DOHH2 (cell line): ENCODE results near the gene FLNB.

Experiments used
- H3F3A ChIP-seq: fragments of 200-600 bp; sonication (generic), shearing (Covaris generic); 2 replicates; pipeline ENCODE4 v1.6.0; 2016; ENCODE audit warnings: antibody characterized with exemption, mild to moderate bottlenecking; ENCODE audit not compliant: control insufficient read depth, insufficient read depth
- H3K27ac ChIP-seq: fragments of 200-600 bp; sonication (generic); 2 replicates; pipeline ENCODE4 v1.5.1; 2014; ENCODE audit warnings: low read depth, mild to moderate bottlenecking, low read length, moderate library complexity
- H3K27me3 ChIP-seq: fragments of 200-600 bp; sonication (generic); 2 replicates; pipeline ENCODE4 v1.6.1; 2014; ENCODE audit warnings: mild to moderate bottlenecking, low read length, mixed read lengths; ENCODE audit not compliant: control insufficient read depth
- H3K36me3 ChIP-seq: fragments of 200-600 bp; sonication (generic); 2 replicates; pipeline ENCODE4 v1.6.1; 2014; ENCODE audit warnings: mild to moderate bottlenecking, low read length, moderate library complexity, mixed read lengths; ENCODE audit not compliant: control insufficient read depth
- H3K4me1 ChIP-seq: fragments of 200-600 bp; sonication (generic); 2 replicates; pipeline ENCODE4 v1.6.1; 2014; ENCODE audit warnings: mild to moderate bottlenecking, low read length, mixed read lengths; ENCODE audit not compliant: control insufficient read depth
- H3K4me2 ChIP-seq: fragments of 200-600 bp; sonication (generic); 2 replicates; pipeline ENCODE4 v1.6.0; 2014; ENCODE audit warnings: mild to moderate bottlenecking, low read length, moderate library complexity
- H3K4me3 ChIP-seq: fragments of 200-600 bp; sonication (generic); 2 replicates; pipeline ENCODE4 v1.5.1; 2014; ENCODE audit warnings: mild to moderate bottlenecking, low read length, mixed read lengths
- H3K79me2 ChIP-seq: fragments of 200-600 bp; sonication (generic); 2 replicates; pipeline ENCODE4 v1.6.1; 2014; ENCODE audit warnings: mild to moderate bottlenecking, low read length, mixed read lengths; ENCODE audit not compliant: control insufficient read depth
- H3K9me2 ChIP-seq: fragments of 200-600 bp; sonication (generic); replicated peaks from 2 replicates; pipeline ENCODE4 v1.6.1; 2014; ENCODE audit warnings: mild to moderate bottlenecking, low read length, mixed read lengths; ENCODE audit not compliant: control insufficient read depth
- H3K9me3 ChIP-seq: fragments of 200-600 bp; sonication (generic); 2 replicates; pipeline ENCODE4 v1.6.1; 2014; ENCODE audit warnings: antibody characterized with exemption, low read length, mixed read lengths; ENCODE audit not compliant: control insufficient read depth, insufficient read depth
- H4K20me1 ChIP-seq: fragments of 200-600 bp; sonication (generic); 2 replicates; pipeline ENCODE4 v1.6.0; 2014; ENCODE audit warnings: low read depth, mild to moderate bottlenecking, antibody characterized with exemption, low read length, moderate library complexity; ENCODE audit not compliant: control insufficient read depth, insufficient read depth
- EZH2phosphoT487 ChIP-seq: fragments of 200-600 bp; sonication (generic); IDR thresholded peaks from 2 replicates; pipeline ENCODE4 v1.6.1; 2017; ENCODE audit warnings: borderline replicate concordance, mild to moderate bottlenecking, antibody characterized with exemption, low read length, moderate library complexity, mixed read lengths
- TF ChIP-seq, protein P1 (sequence below): fragments of 200-600 bp; sonication (generic); IDR thresholded peaks from one replicate; pipeline ENCODE4 v1.5.1; 2014; ENCODE audit warnings: antibody characterized with exemption, mild to moderate bottlenecking, low read depth, low read length; ENCODE audit not compliant: poor library complexity, severe bottlenecking

The FLNB gene

DNA sequence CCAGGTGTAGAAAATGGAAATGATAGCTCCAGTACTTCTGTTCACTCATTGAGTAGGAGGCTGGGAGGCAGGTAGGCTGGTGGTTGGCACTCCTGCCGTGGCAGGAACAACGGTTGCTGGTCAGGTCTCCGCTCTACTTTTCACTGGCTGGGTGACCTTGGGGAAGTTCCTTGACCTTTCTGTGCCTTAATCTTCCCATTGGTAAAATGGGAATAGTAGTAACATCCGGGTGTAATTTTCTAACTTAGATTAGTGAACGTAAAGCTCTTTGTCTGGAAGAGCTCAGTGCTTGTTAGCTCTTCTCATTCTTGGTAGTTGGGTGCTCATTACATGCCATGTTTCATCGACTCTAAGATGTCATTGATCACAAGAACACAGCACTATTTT lies 45.8 kb upstream of the FLNB start:
- H3K27me3 ChIP-seq: no peaks in the 10 kb centered on the region
- H3K9me3 ChIP-seq: no peaks in the 10 kb centered on the region
- no peaks in the 10 kb centered on the region for H3K36me3 ChIP-seq
- no peaks in the 10 kb centered on the region for H3F3A ChIP-seq
- no peak for TF ChIP-seq EZH2phosphoT487
- TF ChIP-seq, protein P1, sequence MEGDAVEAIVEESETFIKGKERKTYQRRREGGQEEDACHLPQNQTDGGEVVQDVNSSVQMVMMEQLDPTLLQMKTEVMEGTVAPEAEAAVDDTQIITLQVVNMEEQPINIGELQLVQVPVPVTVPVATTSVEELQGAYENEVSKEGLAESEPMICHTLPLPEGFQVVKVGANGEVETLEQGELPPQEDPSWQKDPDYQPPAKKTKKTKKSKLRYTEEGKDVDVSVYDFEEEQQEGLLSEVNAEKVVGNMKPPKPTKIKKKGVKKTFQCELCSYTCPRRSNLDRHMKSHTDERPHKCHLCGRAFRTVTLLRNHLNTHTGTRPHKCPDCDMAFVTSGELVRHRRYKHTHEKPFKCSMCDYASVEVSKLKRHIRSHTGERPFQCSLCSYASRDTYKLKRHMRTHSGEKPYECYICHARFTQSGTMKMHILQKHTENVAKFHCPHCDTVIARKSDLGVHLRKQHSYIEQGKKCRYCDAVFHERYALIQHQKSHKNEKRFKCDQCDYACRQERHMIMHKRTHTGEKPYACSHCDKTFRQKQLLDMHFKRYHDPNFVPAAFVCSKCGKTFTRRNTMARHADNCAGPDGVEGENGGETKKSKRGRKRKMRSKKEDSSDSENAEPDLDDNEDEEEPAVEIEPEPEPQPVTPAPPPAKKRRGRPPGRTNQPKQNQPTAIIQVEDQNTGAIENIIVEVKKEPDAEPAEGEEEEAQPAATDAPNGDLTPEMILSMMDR: no peak
- no peak overlapping the region for H3K4me3 ChIP-seq
- no peaks in the 10 kb centered on the region for H4K20me1 ChIP-seq
- H3K4me2 ChIP-seq: no peak overlapping the region
- H3K4me1 ChIP-seq: peaks cover 22% of the 10 kb centered on the region
- no peaks in the 10 kb centered on the region for H3K9me2 ChIP-seq
- no peaks in the 10 kb centered on the region for H3K79me2 ChIP-seq
- no peak overlapping the region for H3K27ac ChIP-seq

DNA sequence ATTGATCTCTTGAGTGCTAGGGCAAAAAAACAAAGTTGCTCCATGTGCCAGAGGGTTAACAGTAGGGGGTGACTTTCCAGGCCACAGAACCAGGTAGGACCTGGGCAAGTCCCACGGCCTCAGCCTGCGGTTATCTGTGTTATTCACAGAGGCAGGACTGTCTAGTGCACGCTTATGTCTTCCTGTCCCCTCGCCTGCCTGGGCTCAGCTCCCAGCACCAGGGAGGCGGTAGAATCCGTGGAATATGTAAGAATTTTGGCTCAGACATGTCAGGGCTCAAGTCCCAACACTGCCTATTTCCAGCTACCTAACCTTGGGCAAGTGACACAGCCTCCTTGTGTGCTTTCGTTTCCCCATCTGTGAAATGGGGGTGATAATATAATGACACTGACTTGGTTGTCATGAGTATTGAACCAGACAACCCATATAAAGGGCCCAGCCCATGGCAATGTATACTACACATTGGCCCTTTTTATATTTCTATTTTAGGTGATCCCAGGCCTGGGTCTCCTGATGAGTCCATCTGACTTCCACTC lies 44.3 kb upstream of the FLNB start:
- Histone ChIP-seq H3K4me1 (peaks cover 13% of the 10 kb centered on the region), H3K9me2 (no peaks in the 10 kb centered on the region), H3K4me3 (no peak overlapping the region), H3K36me3 (no peaks in the 10 kb centered on the region), H3K27ac (no peak overlapping the region), H3K9me3 (no peaks in the 10 kb centered on the region), H3K4me2 (no peak overlapping the region), H3K79me2 (no peaks in the 10 kb centered on the region), H4K20me1 (no peaks in the 10 kb centered on the region), H3F3A (no peaks in the 10 kb centered on the region), H3K27me3 (no peaks in the 10 kb centered on the region)
- TF ChIP-seq EZH2phosphoT487: no peak
- TF ChIP-seq, protein P1: no peak

DNA sequence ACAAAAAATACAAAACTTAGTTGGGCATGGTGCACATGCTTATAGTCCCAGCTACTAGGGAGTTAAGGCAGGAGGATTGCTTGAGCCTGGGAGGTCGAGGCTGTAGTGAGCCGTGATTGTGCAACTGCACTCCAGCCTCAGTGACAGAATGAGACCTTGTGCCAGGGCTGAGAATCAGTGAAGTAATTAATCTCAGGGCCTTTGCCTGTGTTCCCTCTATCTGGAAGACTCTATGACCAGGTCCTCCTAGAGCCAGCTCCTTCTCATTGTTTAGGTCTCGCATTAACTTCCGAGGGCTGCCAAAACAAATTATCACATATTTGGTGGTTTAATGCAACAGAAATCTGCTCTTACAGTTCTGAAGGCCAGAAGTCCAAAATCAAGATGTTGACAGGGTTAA lies 41.4 kb upstream of the FLNB start:
- Histone ChIP-seq H3K9me3 (no peaks in the 10 kb centered on the region), H3F3A (no peaks in the 10 kb centered on the region), H4K20me1 (no peaks in the 10 kb centered on the region), H3K9me2 (no peaks in the 10 kb centered on the region), H3K4me2 (no peak overlapping the region), H3K4me1 (no peaks in the 10 kb centered on the region), H3K27ac (no peak overlapping the region), H3K79me2 (no peaks in the 10 kb centered on the region), H3K27me3 (no peaks in the 10 kb centered on the region), H3K36me3 (no peaks in the 10 kb centered on the region), H3K4me3 (no peak overlapping the region)
- TF ChIP-seq EZH2phosphoT487: no peak

DNA sequence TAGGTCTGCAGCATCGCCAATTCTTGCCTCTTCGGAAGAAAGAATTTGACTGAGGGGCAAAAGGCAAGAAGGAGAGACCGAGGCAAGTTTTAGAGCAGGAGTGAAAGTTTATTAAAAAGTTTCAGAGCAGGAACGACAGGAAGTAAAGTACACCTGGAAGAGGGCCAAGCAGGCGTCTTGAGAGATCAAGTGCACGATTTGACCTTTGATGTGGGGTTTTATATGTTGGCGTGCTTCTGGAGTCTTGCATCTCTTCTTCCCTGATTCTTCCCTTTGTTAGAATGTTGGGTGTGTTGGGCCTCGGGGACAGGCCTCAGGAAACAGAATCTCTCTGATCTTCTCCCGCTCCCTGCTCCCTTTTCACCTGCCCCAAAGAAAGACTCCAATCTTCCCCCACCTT lies 40.6 kb upstream of the FLNB start:
- no peaks in the 10 kb centered on the region for H3K36me3 ChIP-seq
- H4K20me1 ChIP-seq: no peaks in the 10 kb centered on the region
- no peak overlapping the region for H3K4me2 ChIP-seq
- H3K79me2 ChIP-seq: no peaks in the 10 kb centered on the region
- H3K9me3 ChIP-seq: no peaks in the 10 kb centered on the region
- H3K4me1 ChIP-seq: no peaks in the 10 kb centered on the region
- no peak overlapping the region for H3K27ac ChIP-seq
- no peaks in the 10 kb centered on the region for H3F3A ChIP-seq
- H3K27me3 ChIP-seq: no peaks in the 10 kb centered on the region
- TF ChIP-seq EZH2phosphoT487: no peak
- TF ChIP-seq, protein P1: no peak
- no peaks in the 10 kb centered on the region for H3K9me2 ChIP-seq
- no peak overlapping the region for H3K4me3 ChIP-seq
